NT2/D1 (cell line): ENCODE measurements around the gene TMX1.

Experiments
- SUZ12 ChIP-seq: IDR thresholded peaks from 2 replicates; pipeline ENCODE4 v1.6.1; 2011; ENCODE audit not compliant: insufficient read length, insufficient read depth; ENCODE audit errors: extremely low read depth
- YY1 ChIP-seq: IDR thresholded peaks from 2 replicates; pipeline ENCODE4 v1.6.1; 2011; ENCODE audit not compliant: insufficient read length, insufficient read depth
- ZNF274 ChIP-seq: IDR thresholded peaks from 2 replicates; pipeline ENCODE4 v1.6.1; 2011; ENCODE audit warnings: mild to moderate bottlenecking, low read depth, low read length

DNA sequence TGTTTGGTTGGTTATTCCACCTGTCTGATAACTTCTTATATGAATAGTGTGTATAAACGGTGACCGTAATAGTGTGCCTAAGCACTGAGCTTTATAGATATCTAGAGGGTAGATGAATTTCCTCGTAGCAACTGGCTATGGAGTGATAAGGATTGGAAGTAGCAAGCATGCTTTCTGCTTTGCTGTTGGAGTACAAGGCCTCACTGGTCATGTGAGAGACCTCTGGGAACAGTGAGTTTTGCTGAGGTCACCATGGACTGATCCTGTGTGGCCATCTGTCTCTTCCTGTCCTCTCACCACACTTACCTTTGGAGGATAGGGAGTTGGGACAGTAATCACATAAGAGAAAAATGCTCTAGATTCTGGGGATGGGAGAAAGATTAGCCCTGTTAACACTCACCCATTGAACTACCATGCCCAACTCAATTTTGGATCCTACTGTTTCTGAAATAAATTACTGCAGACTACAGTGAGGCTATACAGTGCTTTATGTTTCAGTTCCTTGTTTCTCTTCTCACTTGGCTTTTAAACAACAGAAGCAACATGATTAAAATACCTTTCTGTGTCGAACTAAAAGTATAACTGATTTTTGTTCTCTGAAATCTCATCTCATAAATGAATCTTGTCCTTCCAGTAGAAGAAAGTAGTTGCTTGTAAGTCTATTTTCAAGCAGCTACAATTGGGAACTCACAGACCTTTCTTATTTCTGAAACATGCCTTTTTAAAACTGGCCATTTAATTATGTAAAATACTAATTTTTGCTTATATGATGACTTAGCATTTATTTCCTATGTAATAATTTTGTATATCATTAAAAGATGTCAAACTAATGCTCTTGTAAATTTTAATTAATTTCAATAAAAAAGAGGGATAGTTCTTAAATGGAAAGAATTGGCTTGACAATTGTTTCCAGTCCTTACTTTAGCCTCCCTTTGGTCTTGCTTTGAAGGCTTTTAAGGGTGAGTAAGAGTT, 8.3 kb downstream of the TMX1 start:
- TF ChIP-seq SUZ12 (no peak), ZNF274 (no peak), YY1 (no peak)
